HG02588 (cell line): ENCODE data around the gene NR6A1.
"Not testable (repeated sequence)": the region's sequence is repeated elsewhere in the genome, so short reads cannot be mapped to it uniquely, and the experiment has no call there.

ENCODE experiments used
- ATAC-seq: cut with Tn5 transposase; IDR thresholded peaks from one replicate; pipeline ENCODE4 v1.9.1; 2021; ENCODE audit warnings: mild to moderate bottlenecking, moderate library complexity; ENCODE audit not compliant: unreplicated experiment

The NR6A1 gene

DNA sequence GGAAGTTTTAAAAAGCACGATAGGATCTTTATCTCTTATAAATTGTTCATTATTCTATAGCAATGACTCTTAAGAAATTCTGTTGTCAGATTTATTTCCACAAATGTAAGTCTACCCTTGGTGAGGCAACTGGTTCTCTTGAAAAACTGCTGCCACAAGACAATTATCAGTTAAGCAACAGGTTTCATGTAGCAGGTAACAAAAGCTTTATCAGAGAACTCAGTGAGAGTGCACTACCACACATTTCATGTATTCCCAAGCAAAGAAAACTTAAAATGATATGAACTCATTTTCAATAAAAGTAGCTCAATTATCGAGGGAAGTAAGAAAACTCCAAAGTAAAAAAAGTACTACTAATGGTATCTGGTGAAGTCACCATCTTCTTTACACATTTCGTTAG is 9.4 kb downstream of the NR6A1 start:
- ATAC-seq, result no peak

DNA sequence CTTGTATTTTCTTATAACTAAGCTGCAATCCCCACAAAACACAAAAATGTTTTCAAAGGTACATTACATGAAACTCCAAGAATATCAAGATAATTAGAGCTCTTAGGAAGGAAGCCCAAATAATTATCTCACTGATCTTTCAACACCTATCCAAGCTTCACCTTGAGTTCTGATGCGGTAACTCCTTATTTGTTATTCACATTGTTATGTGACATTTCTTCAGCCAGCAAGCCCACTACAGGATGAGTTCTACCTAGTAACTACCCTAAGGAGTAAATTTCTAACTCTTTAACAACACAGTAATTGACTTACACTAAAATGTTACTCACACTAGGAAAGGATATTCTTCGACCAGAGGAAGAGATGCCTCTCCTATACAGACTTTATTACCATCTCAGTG is 9.9 kb downstream of the NR6A1 start:
- no peak for ATAC-seq

DNA sequence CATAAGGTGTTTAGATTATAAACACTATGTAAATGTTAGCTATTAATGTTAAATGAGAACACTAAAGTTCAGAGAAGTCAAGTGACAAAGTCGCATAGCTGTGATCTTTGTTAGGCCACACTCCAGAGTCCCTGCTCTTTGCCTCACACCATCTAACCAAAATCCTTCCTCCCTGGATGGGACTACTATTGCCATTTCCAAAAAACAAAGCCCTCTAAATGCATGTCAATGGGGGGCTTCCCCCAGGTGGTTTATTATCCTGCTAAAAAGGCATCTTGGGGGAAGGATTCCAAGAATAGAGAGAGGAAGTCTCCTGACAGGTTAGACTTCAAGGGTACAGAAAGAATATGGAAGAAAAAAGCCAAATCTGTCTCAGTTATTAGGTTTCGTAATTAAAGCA is 10.4 kb downstream of the NR6A1 start:
- no peak for ATAC-seq

DNA sequence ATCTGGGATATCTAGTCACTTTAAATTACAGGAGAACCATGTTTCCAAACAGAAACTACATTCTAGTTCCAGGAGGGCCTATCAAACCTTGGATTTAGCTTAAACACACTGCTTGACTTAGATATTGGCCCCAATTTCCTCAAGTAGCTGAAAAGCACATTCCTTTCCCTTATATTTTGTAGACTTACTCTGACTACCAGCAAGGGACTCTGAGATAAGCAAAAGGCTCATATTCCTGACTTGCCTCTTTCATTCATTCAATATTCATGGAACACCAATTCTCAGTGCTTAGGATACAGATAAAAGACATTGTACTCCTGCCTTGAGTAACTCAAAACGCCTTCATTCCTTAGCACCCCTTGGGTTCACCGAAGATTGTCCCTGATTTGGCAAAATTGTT is 11.8 kb downstream of the NR6A1 start:
- no peak for ATAC-seq

DNA sequence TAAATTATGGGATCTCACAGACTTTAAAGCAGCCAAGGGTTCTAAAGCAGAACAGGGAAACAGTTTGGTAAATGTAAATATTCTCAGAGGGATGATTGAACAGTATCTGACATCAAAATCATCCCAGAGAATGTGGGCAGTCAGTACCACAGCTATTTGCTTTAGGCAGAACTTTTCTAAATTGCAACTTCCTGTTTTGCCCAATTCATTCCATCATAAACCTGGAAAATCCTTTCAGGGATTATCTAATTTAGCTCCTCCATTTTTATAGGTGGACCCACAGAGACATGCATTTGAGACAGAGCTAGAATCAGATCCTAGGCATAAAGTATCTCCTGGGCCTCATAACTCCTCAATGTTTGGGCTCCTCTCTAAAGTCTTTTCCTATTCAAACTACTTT is 12.4 kb downstream of the NR6A1 start:
- ATAC-seq, result no peak

DNA sequence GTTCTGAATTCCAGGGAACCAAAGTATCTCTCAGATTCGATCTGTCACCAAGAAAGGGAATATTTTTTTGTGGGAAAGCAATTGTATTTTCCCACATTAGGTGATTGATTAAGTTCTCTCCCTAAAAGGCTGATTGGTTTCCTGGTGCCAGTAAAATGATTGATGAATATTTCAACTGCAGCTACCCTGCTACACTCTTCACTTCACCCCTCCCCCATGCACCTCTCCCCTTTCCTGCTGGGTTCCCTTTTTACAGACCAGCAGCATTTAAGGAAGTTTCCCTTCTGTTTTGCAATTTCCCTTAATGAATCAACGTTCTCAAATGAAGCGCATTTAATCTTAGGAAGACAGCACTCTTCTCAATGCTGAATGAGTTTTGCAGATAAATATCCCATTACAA is 13.1 kb downstream of the NR6A1 start:
- no peak for ATAC-seq

DNA sequence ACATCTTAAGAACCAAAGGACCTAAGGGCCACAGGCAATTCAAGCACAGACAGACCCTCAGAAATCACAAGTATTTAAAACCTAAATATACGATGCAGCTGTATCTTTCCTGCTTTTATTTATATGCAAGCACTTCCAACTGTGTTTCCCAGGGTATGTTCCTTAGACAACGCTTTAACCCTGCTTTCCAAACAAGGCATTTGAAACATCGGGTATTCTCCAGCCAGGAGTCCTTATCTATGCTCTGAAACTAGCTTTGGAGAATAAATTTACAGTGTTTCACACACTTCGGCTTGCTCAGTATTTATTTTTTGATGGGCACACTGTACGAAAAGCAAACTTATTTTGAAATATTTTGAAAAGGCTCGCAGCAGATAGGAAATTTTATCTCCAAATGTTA is 13.5 kb downstream of the NR6A1 start:
- no peak for ATAC-seq

DNA sequence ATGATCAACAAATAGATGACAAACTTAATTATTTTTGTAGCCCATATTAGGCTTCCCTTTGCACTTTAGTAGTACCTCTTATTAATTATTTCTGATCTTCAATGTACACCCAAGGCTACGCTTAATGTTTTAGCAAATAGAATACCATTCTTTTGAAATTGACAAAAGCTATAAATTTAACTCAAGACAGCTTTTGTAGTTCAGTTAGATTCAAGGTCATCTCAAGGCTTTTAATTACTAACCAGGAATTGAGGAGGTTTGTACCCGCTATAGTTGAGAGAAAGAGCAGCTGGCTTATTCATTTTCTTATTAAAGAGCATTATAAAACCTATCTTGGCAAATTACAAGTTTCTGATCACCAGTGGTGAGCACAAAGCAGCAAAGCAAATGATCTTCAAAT is 15.1 kb downstream of the NR6A1 start:
- no peak for ATAC-seq

DNA sequence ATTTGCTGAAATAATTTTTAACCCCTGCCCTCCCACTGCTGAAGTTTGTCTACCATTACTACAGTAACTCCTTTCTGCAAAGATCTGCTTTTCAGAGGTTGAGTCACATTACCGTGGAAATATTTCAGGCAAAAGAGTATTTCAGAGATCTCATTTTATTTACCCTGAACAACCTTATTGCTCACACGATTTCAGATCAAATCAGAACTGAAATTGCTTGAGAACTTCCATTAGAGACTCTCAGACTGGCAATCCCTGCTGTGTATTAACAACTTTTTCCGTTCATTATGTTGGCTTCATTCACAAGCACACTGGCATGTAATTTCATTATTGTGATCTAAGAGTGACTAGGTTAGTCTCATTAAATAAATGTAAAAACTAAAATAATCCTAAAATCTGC is 16.1 kb downstream of the NR6A1 start:
- ATAC-seq, result no peak

DNA sequence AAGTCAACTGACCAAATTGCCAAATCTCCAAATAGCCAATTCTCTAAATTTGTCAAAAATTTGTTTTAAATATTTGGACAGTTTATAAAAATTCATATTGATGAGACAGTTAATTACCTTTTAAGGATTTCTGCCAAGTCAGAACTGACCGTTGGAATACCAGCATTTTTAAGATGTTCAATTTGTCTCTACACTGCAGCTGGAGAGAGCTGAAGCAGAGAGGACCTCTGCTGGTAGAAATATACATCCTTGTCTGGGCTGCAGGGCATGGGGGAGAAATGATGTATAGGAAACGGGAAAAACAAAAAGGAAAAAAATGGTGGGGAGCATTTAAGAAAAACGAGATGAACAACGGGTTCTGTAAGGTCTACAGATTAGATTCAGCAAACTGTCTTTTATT is 16.8 kb downstream of the NR6A1 start:
- no peak for ATAC-seq

DNA sequence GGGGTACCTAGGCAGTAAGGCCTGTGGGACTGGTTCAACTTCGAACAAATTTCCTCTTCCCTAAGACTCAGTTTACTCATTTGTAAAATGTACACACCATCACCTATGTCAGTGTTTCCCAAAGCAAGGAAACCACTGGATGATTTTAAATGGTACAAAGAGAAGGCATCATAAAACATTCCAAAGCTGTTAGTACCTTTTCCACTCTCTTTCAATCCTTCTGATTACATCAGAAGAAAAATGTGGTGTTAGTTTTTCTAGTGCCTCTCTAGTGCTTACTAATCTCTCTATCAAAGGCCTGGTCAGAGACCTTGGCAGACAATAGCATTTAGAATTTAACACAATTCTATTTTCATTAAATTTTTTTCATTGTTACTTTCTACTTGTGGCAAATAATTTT is 18.1 kb downstream of the NR6A1 start:
- no peak for ATAC-seq

DNA sequence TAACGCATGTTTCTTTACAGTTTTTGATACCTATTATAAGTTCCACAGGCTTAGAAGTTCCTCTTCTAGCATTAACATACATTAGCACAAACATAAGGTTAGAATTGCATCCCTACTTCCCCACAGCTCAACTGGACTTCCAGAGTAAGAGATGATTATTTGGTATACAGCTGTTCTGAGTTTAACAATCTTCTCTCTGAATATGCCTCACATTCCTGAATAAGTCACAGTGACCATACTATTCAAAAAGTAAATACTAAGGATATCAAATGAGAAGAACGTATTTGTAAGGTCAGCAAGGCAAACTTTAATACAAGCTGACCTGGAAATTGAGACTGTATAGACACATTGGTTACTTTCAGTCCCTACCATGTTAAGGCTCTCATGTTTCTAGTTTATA is 21.3 kb downstream of the NR6A1 start:
- no peak for ATAC-seq

DNA sequence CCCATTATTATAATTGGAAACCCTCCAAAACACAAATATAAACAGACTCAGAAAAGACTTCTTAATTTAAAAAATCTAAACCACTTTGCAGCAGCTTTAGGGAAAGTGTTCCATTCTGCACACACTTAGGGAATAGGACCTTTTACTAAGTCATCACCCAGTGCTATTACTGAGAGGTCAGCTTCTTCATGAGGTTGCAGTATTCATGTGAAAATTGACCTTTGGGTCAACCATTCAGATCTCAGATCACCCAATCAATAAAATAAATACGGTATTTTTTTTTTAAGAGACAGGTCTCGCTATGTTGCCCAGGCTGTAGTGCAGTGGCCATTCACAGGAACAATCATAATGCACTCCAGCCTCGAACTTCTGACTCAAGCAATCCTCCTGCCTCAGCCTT is 21.8 kb downstream of the NR6A1 start:
- no peak for ATAC-seq

DNA sequence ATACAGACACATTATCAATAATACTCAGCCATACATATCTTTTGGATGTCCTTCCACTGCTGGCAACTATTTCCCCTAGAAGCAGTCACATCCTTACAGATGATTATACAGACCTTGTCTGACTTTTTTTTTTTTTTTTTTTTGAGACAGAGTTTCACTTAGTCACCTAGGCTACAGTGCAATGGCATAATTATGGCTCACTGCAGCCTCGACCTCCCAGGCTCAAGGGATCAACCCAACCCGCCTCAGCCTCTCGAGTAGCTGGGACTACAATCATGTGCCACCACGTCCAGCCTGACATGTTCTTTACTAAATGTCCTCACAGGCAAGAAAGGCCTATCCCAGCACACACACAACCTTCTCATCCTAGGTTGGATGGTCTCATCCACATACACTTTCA is 24.0 kb downstream of the NR6A1 start:
- no peak for ATAC-seq

DNA sequence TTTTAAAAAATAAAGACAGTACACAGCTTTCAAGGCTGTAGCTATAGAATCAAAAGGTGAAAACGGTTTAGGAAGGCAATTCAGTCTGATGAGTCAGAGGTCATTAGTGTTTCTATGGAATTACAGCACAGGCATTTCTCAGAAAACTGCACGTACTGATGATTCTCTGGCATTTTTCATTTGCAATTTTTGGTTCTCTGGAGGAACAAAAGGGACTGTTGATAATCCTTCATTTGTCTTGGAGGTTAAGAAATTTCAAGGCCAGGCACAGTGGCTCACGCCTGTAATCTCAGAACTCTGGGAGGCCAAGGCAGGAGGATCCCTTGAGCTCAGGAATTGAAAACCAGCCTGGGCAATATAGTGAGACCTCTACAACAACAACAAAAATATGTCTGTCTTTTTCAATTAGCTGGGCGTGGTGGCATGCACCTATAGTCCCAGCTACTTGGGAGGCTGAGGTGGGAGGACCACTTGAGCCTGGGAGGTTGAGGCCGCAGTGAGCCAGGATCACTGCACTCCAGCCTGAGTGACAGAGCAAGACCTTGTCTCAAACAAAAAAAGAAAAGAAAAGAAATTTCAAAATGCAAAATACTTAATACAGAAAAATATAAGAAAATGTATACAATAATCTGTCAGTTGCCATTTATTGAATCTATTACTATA is 27.3 kb downstream of the NR6A1 start:
- no peak for ATAC-seq

DNA sequence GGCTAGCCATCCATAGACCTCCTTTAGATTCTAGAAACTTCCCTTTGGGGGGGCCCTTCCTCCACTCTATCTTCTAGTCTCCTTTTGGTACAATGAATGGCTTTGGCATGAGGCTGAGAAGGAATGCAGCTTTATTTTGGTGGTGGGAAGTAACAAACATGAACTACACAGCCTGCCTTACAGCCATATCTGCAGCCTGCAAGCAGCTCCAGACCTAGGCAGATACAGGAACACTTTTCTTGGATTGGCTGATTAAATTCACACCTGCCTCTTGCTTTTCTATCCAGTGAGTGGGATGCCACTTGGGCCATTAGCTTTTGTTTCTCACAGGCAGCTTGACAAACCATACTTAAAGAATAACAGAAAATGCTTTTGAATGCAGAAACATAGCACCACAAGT is 28.2 kb downstream of the NR6A1 start:
- ATAC-seq, result no peak

DNA sequence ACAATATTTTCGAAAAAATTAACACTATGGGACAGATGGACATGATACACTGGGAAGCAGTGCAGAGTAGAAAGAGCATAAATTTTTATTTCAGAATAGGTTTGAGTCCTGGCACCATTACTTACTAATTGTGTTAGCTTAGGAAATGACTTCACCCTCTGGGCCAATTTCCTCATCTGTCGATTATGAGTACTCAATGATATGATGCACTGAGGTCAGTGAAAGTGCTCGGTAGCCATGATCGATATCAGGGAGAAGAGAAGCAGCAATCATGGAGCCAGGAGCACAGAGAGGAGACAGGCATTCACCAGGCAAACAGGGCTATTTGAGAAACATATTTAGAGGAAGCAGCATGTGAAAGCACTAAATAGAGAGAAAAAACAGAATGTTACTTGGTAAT is 29.4 kb downstream of the NR6A1 start:
- ATAC-seq, result no peak

DNA sequence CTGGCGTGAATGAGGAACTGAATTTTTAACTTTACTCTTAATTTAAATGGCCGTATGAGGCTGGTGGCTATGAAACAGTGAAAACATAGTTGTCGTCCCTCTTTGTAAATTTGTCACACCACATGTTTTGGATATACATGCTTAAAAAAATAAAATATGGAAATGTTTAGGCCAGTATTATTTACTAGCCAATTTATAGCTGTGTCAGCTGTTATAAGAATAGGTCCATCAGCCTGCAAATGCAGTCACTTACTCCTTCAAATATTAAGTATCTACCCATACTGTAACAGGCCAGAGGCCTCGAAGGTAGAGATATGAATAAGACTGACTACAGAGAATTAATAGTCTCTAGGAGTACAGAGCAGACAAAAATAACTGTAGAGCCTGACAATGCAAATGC is 30.0 kb downstream of the NR6A1 start:
- no peak for ATAC-seq

DNA sequence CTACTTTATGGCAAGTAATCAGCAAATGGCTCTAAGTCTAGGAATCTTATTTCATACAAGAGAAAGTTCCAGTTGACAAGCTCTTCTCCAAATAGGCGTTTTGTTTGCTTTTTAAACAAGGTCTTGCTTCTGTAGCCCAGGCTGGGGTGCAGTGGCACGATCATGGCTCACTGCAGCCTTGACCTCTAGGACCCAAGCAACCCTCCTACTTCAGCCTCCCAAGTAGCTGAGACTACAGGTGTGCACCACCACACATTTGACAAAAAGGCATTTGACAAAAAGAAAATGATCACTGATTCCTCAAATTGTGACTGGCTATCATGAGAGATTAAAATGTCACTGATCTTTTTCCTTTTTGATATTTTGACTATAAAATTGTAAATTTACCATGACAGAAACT is 31.8 kb downstream of the NR6A1 start:
- ATAC-seq, result no peak

DNA sequence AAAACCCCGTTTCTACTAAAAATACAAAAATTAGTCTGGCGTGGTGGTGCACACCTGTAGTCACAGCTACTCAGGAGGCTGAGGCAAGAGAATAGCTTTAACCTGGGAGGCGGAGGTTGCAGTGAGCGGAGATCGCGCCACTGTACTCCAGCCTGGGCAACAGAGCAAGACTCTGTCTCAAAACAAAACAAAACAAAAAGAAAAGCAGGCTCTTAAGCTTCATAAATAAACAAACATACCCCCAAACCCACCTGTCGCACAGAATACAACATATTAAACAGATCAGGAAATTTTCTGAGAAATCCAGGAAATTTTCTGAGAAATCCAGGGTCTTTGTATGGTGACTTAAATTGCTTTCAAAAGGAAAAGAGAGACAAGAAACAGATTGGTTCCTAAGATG is 33.0 kb downstream of the NR6A1 start:
- ATAC-seq, result not testable (repeated sequence)

DNA sequence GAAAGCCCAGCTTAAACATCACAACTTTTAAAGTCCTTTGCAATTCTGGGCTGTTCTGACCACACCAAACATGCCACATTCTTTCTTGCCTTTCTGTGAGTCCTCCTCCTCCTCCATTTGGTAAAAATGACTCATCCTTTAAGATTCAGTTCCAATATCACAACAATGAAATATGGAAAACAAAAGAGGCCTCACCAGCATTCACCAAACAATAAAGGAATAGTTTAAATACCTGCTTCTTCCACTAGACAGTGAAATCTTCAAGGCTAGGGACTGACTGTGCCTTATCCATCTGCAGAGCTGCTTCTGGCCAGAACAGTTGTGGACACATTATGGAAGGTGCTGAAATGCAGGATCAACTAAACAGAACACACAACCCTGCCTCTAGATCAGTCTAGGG is 36.0 kb downstream of the NR6A1 start:
- no peak for ATAC-seq

DNA sequence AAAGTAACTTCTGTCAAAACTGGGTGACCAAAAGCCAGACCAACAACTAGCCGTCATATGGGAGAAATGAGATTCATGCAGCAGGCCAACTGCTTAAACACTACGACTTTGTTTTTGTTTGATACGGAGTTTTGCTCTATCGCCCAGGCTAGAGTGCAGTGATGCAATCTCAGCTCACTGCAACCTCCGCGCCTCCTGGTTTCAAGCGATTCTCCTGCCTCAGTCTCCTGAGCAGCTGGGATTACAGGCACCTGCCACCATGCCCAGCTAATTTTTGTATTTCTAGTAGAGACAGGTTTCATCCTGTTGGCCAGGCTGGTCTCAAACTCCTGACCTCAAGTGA is 36.4 kb downstream of the NR6A1 start:
- not testable (repeated sequence) for ATAC-seq

DNA sequence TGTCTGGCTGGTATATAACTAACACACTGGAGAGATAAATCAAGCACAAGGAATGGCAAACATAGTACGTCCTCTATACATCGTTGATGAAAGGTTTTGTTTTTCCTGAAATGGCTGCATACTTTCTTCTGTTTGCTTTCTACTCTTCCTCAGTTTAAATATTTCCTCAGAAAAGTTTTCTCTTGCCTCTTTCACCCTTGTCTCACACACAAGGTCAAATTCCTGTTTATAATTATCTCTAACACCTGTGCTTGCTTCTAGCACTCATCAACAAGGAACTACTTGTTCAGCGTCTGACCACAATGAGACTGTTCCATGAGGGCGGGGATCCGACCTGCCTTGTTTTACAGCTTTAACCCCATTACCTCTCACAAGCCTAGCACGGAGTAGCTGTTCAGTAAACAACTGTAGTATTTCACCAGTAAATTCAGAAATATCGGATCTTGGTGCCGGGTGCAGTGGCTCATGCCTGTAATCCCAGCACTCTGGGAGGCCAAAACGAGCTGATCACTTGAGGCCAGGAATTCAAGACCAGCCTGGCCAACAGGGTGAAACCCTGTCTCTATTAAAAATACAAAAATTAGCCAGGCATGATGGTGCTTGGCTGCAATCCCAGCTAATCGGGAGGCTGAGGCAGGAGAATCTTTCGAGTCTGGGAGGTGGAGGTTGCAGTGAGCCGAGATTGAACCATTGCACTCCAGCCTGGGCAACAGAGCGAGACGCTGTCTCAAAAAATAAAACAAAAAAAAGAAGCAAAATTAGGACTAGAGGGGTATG is 37.0 kb downstream of the NR6A1 start:
- no peak for ATAC-seq
